ENCODE measurements around the gene NCAPD3. TPM values are rescaled to one million over a fixed set of nuclear protein-coding genes. Genes with fewer than 3 reads are reported as not detected.

NCAPD3 gene
- total and polyA plus RNA-seq, 2 of the 13 experiments (the other 11 are each of a cell fraction or from before 2014, with no cell fraction given), result 20.7 to 25.6 TPM

DNA sequence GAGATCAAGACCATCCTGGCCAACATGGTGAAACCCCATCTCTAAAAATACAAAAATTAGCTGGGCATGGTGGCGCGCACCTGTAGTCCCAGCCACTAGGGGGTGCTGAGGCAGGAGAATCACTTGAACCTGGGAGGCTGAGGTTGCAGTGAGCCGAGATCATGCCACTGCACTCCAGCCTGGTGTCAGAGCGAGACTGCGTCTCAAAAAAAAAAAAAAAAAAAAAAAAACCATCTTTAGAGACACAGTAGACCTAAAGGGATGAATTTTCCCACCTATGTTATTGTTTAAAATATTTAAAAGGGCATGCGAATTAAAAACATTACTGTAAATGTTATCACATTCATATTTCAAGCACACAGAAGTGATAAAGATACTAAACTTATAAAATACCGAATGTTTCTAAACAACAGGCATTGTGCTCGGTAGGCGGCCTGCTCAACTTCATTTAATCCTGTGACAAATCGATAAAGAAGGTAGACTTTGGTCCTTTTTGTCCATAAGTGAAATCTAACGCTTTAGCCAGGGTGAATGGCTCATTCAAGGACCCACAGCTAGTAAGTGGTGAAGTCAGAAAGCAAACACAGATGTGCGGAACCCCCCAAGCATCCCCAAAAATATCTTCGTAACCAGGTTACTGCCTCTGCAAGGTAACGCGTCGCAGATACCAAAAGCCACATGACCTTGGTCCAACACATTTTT, 16.1 kb downstream of the NCAPD3 start (continued):
- 0 out of 2 replicates have a peak, but pooled peaks have one; percentile 4 for TF ChIP-seq SMC3 (IDR thresholded peaks at IDR 0.05; ENCODE audit: low read length)
- no peak for TF ChIP-seq ZMYM4 (CRISPR knock-in tag; IDR thresholded peaks at IDR 0.05)
- no peak for TF ChIP-seq MATR3 (CRISPR knock-in tag; IDR thresholded peaks at IDR 0.05)
- TF ChIP-seq, protein P1, sequence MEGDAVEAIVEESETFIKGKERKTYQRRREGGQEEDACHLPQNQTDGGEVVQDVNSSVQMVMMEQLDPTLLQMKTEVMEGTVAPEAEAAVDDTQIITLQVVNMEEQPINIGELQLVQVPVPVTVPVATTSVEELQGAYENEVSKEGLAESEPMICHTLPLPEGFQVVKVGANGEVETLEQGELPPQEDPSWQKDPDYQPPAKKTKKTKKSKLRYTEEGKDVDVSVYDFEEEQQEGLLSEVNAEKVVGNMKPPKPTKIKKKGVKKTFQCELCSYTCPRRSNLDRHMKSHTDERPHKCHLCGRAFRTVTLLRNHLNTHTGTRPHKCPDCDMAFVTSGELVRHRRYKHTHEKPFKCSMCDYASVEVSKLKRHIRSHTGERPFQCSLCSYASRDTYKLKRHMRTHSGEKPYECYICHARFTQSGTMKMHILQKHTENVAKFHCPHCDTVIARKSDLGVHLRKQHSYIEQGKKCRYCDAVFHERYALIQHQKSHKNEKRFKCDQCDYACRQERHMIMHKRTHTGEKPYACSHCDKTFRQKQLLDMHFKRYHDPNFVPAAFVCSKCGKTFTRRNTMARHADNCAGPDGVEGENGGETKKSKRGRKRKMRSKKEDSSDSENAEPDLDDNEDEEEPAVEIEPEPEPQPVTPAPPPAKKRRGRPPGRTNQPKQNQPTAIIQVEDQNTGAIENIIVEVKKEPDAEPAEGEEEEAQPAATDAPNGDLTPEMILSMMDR (CRISPR knock-in tag; IDR thresholded peaks at IDR 0.05), result peak; percentile 77
- no peak for TF ChIP-seq NR3C1 (CRISPR knock-in tag; IDR thresholded peaks at IDR 0.05)
- TF ChIP-seq, protein P2, sequence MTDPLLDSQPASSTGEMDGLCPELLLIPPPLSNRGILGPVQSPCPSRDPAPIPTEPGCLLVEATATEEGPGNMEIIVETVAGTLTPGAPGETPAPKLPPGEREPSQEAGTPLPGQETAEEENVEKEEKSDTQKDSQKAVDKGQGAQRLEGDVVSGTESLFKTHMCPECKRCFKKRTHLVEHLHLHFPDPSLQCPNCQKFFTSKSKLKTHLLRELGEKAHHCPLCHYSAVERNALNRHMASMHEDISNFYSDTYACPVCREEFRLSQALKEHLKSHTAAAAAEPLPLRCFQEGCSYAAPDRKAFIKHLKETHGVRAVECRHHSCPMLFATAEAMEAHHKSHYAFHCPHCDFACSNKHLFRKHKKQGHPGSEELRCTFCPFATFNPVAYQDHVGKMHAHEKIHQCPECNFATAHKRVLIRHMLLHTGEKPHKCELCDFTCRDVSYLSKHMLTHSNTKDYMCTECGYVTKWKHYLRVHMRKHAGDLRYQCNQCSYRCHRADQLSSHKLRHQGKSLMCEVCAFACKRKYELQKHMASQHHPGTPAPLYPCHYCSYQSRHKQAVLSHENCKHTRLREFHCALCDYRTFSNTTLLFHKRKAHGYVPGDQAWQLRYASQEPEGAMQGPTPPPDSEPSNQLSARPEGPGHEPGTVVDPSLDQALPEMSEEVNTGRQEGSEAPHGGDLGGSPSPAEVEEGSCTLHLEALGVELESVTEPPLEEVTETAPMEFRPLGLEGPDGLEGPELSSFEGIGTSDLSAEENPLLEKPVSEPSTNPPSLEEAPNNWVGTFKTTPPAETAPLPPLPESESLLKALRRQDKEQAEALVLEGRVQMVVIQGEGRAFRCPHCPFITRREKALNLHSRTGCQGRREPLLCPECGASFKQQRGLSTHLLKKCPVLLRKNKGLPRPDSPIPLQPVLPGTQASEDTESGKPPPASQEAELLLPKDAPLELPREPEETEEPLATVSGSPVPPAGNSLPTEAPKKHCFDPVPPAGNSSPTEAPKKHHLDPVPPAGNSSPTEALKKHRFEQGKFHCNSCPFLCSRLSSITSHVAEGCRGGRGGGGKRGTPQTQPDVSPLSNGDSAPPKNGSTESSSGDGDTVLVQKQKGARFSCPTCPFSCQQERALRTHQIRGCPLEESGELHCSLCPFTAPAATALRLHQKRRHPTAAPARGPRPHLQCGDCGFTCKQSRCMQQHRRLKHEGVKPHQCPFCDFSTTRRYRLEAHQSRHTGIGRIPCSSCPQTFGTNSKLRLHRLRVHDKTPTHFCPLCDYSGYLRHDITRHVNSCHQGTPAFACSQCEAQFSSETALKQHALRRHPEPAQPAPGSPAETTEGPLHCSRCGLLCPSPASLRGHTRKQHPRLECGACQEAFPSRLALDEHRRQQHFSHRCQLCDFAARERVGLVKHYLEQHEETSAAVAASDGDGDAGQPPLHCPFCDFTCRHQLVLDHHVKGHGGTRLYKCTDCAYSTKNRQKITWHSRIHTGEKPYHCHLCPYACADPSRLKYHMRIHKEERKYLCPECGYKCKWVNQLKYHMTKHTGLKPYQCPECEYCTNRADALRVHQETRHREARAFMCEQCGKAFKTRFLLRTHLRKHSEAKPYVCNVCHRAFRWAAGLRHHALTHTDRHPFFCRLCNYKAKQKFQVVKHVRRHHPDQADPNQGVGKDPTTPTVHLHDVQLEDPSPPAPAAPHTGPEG (CRISPR knock-in tag; IDR thresholded peaks at IDR 0.05), result no peak
- TF ChIP-seq, protein P3, sequence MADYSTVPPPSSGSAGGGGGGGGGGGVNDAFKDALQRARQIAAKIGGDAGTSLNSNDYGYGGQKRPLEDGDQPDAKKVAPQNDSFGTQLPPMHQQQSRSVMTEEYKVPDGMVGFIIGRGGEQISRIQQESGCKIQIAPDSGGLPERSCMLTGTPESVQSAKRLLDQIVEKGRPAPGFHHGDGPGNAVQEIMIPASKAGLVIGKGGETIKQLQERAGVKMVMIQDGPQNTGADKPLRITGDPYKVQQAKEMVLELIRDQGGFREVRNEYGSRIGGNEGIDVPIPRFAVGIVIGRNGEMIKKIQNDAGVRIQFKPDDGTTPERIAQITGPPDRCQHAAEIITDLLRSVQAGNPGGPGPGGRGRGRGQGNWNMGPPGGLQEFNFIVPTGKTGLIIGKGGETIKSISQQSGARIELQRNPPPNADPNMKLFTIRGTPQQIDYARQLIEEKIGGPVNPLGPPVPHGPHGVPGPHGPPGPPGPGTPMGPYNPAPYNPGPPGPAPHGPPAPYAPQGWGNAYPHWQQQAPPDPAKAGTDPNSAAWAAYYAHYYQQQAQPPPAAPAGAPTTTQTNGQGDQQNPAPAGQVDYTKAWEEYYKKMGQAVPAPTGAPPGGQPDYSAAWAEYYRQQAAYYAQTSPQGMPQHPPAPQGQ (CRISPR knock-in tag; IDR thresholded peaks at IDR 0.05; ENCODE audit: borderline replicate concordance), result no peak
- TF ChIP-seq RBFOX2 (IDR thresholded peaks at IDR 0.05; ENCODE audit: low read depth, low read length), result no peak
- TF ChIP-seq, protein P4, sequence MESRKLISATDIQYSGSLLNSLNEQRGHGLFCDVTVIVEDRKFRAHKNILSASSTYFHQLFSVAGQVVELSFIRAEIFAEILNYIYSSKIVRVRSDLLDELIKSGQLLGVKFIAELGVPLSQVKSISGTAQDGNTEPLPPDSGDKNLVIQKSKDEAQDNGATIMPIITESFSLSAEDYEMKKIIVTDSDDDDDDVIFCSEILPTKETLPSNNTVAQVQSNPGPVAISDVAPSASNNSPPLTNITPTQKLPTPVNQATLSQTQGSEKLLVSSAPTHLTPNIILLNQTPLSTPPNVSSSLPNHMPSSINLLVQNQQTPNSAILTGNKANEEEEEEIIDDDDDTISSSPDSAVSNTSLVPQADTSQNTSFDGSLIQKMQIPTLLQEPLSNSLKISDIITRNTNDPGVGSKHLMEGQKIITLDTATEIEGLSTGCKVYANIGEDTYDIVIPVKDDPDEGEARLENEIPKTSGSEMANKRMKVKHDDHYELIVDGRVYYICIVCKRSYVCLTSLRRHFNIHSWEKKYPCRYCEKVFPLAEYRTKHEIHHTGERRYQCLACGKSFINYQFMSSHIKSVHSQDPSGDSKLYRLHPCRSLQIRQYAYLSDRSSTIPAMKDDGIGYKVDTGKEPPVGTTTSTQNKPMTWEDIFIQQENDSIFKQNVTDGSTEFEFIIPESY (CRISPR knock-in tag; IDR thresholded peaks at IDR 0.05), result peak; percentile 73; the same call in 1 of the 2 replicates
- TF ChIP-seq, protein P5, sequence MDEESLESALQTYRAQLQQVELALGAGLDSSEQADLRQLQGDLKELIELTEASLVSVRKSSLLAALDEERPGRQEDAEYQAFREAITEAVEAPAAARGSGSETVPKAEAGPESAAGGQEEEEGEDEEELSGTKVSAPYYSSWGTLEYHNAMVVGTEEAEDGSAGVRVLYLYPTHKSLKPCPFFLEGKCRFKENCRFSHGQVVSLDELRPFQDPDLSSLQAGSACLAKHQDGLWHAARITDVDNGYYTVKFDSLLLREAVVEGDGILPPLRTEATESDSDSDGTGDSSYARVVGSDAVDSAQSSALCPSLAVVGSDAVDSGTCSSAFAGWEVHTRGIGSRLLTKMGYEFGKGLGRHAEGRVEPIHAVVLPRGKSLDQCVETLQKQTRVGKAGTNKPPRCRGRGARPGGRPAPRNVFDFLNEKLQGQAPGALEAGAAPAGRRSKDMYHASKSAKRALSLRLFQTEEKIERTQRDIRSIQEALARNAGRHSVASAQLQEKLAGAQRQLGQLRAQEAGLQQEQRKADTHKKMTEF (CRISPR knock-in tag; IDR thresholded peaks at IDR 0.05), result 0 out of 2 replicates have a peak, but pooled peaks have one; percentile 24
- TF ChIP-seq ZNF768 (CRISPR knock-in tag; IDR thresholded peaks at IDR 0.05), result no peak
- TF ChIP-seq JUND (CRISPR knock-in tag; IDR thresholded peaks at IDR 0.05), result no peak
- no peak for TF ChIP-seq ZFP90 (CRISPR knock-in tag; IDR thresholded peaks at IDR 0.05; ENCODE audit: borderline replicate concordance)
- no peak for TF ChIP-seq ZNF878 (CRISPR knock-in tag; IDR thresholded peaks at IDR 0.05)
